ENCODE data around the gene FAM89A.
A peak's percentile ranks its signal among the peaks of the same experiment; 100 is the strongest.
"Not testable (repeated sequence)": the region's sequence is repeated elsewhere in the genome, so short reads cannot be mapped to it uniquely, and the experiment has no call there.

The FAM89A gene

GRCh38 chr1:231055271-231055670 is 15.2 kb upstream of the FAM89A start:
- no peak for DNase-seq

GRCh38 chr1:231053493-231054162 is 13.6 kb upstream of the FAM89A start:
- DNase-seq, result no peak

- DNase-seq, result no peak
Measured at GRCh38 chr1:231052777-231053176, 12.7 kb upstream of the FAM89A start.

GRCh38 chr1:231050932-231051331 is 10.9 kb upstream of the FAM89A start:
- not testable (repeated sequence) for DNase-seq

- no peak for DNase-seq
Measured at GRCh38 chr1:231050395-231050794, 10.3 kb upstream of the FAM89A start.

- DNase-seq, result no peak
Measured at GRCh38 chr1:231049121-231049979, 9.3 kb upstream of the FAM89A start.

GRCh38 chr1:231048419-231048818 is 8.4 kb upstream of the FAM89A start:
- not testable (repeated sequence) for DNase-seq

GRCh38 chr1:231047529-231047928 is 7.5 kb upstream of the FAM89A start:
- DNase-seq, result not testable (repeated sequence)

GRCh38 chr1:231046730-231047395 is 6.8 kb upstream of the FAM89A start:
- no peak for DNase-seq

- DNase-seq, result not testable (repeated sequence)
Measured at GRCh38 chr1:231045921-231046729, 6.1 kb upstream of the FAM89A start.

GRCh38 chr1:231045286-231045685 is 5.2 kb upstream of the FAM89A start:
- DNase-seq, result no peak

GRCh38 chr1:231044588-231044987 is 4.5 kb upstream of the FAM89A start:
- no peak for DNase-seq

- DNase-seq, result no peak
Measured at GRCh38 chr1:231041719-231042261, 1.7 kb upstream of the FAM89A start.

- DNase-seq, result no peak
Measured at GRCh38 chr1:231040800-231041718, 1.0 kb upstream of the FAM89A start.

GRCh38 chr1:231039161-231040018 is 664 bp downstream of the FAM89A start:
- DNase-seq, result peak; percentile 50

GRCh38 chr1:231037585-231038517 is 2.2 kb downstream of the FAM89A start:
- no peak for DNase-seq

GRCh38 chr1:231036416-231036815 is 3.6 kb downstream of the FAM89A start:
- no peak for DNase-seq

GRCh38 chr1:231035799-231036198 is 4.3 kb downstream of the FAM89A start:
- no peak for DNase-seq

- DNase-seq, result no peak
Measured at GRCh38 chr1:231032963-231033362, 7.1 kb downstream of the FAM89A start.

Measured in NCI-H2171 treated with DMSO at 0.1 percent for 48 hours (cell line).